ENCODE data around the gene CHN2.

Gene CHN2

DNA sequence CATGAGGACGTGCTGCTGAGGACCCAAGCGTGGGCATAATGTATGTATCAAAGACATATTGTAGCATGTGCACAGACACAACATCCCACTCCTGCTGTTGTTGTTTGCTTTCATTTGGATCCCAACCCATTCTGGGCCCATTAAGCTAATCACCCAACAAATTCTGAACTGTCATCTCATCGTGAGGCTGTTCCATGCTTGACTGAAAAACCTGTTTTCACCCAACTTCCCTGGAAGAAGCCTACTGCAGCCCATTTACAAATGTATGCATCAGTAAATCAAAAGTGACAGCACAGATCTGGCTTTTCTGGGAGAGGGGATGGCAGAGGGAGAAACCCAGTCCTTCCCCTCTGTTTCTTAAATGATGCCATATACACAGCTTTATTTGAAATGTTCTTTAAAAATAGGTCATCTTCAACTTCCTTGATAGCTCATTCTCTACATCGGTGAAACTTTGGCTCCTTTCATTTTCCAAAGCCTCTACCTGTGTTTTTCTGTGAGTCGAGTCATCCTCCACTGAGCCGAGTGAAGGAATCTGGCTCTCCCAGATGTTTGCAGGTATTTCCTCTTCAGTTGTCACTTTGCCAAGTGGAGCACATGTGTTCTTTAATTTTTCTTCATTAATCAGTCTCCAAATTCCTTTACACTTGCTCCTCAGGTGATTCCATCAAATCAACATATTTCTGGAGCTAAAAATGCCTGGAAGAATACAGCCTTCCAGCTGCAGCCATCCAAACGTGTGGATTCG, 151.8 kb downstream of the CHN2 start:
- Histone ChIP-seq H4K5ac (ENCODE audit: low read length) (no peak overlapping the region), H2BK15ac (replicated peaks; ENCODE audit: low read depth) (no peak overlapping the region), H3K23ac (ENCODE audit: low read length) (no peak overlapping the region), H3K18ac (ENCODE audit: low read length) (no peak overlapping the region), H2BK120ac (ENCODE audit: low read depth, low read length) (no peak overlapping the region), H3K4ac (ENCODE audit: low read depth, low read length) (no peak overlapping the region), H3K4me2 (ENCODE audit: low read length) (no peak overlapping the region), H3K56ac (ENCODE audit: low read length) (no peak overlapping the region), H3K79me1 (ENCODE audit: low read length) (no peaks in the 10 kb centered on the region), H3K27me3 (ENCODE audit: insufficient read depth, low read length, poor library complexity) (no peaks in the 10 kb centered on the region), H2BK5ac (ENCODE audit: low read length) (no peak overlapping the region), H2AK5ac (ENCODE audit: low read length) (no peak overlapping the region), H3K36me3 (ENCODE audit: control insufficient read depth, insufficient read depth, low read length) (no peaks in the 10 kb centered on the region), H4K8ac (ENCODE audit: low read depth, low read length) (no peak overlapping the region), H3K4me3 (ENCODE audit: low read length) (no peak overlapping the region), H3K27ac (ENCODE audit: low read depth, low read length) (no peak overlapping the region), H3K4me1 (ENCODE audit: control insufficient read depth, low read depth, low read length) (no peaks in the 10 kb centered on the region), H3K9ac (ENCODE audit: low read length) (no peak overlapping the region), H3K79me2 (ENCODE audit: control insufficient read depth, insufficient read depth, low read length) (no peaks in the 10 kb centered on the region)
- no peak for DNase-seq
- no CpG with 5 or more reads among the region's 8 CpGs for WGBS (ENCODE audit: extremely low coverage, insufficient coverage, low lambda C conversion rate)

GRCh38 chr7:29349362-29349761, 154.8 kb downstream of the CHN2 start:
- no peak overlapping the region for H3K56ac ChIP-seq (ENCODE audit: low read length)
- H3K27ac ChIP-seq (ENCODE audit: low read depth, low read length) = no peak overlapping the region
- H3K27me3 ChIP-seq (ENCODE audit: insufficient read depth, low read length, poor library complexity) = no peaks in the 10 kb centered on the region
- no peaks in the 10 kb centered on the region for H3K36me3 ChIP-seq (ENCODE audit: control insufficient read depth, insufficient read depth, low read length)
- no peak overlapping the region for H2BK15ac ChIP-seq (replicated peaks; ENCODE audit: low read depth)
- no peak overlapping the region for H2BK5ac ChIP-seq (ENCODE audit: low read length)
- no peak overlapping the region for H2AK5ac ChIP-seq (ENCODE audit: low read length)
- no peak overlapping the region for H2BK120ac ChIP-seq (ENCODE audit: low read depth, low read length)
- H3K79me2 ChIP-seq (ENCODE audit: control insufficient read depth, insufficient read depth, low read length) = no peaks in the 10 kb centered on the region
- no CpG with 5 or more reads among the region's 4 CpGs for WGBS (ENCODE audit: extremely low coverage, insufficient coverage, low lambda C conversion rate)
- H3K4me2 ChIP-seq (ENCODE audit: low read length) = no peak overlapping the region
- H3K9ac ChIP-seq (ENCODE audit: low read length) = no peak overlapping the region
- no peak for DNase-seq
- H3K4me3 ChIP-seq (ENCODE audit: low read length) = no peak overlapping the region
- H3K4ac ChIP-seq (ENCODE audit: low read depth, low read length) = no peak overlapping the region
- no peaks in the 10 kb centered on the region for H3K4me1 ChIP-seq (ENCODE audit: control insufficient read depth, low read depth, low read length)
- H3K79me1 ChIP-seq (ENCODE audit: low read length) = no peaks in the 10 kb centered on the region
- H3K18ac ChIP-seq (ENCODE audit: low read length) = no peak overlapping the region
- H4K8ac ChIP-seq (ENCODE audit: low read depth, low read length) = no peak overlapping the region
- H3K23ac ChIP-seq (ENCODE audit: low read length) = no peak overlapping the region
- H4K5ac ChIP-seq (ENCODE audit: low read length) = no peak overlapping the region

GRCh38 chr7:29350351-29350750, 155.8 kb downstream of the CHN2 start:
- Histone ChIP-seq H3K36me3 (ENCODE audit: control insufficient read depth, insufficient read depth, low read length) (no peaks in the 10 kb centered on the region), H3K9ac (ENCODE audit: low read length) (no peak overlapping the region), H2AK5ac (ENCODE audit: low read length) (no peak overlapping the region), H3K27ac (ENCODE audit: low read depth, low read length) (no peak overlapping the region), H2BK120ac (ENCODE audit: low read depth, low read length) (no peak overlapping the region), H3K18ac (ENCODE audit: low read length) (no peak overlapping the region), H3K56ac (ENCODE audit: low read length) (no peak overlapping the region), H3K23ac (ENCODE audit: low read length) (no peak overlapping the region), H3K4me1 (ENCODE audit: control insufficient read depth, low read depth, low read length) (no peaks in the 10 kb centered on the region), H3K4ac (ENCODE audit: low read depth, low read length) (no peak overlapping the region), H3K4me3 (ENCODE audit: low read length) (no peak overlapping the region), H3K79me2 (ENCODE audit: control insufficient read depth, insufficient read depth, low read length) (no peaks in the 10 kb centered on the region), H3K79me1 (ENCODE audit: low read length) (no peaks in the 10 kb centered on the region), H2BK15ac (replicated peaks; ENCODE audit: low read depth) (no peak overlapping the region), H3K4me2 (ENCODE audit: low read length) (no peak overlapping the region), H4K5ac (ENCODE audit: low read length) (no peak overlapping the region), H4K8ac (ENCODE audit: low read depth, low read length) (peak overlapping the region; percentile 42), H3K27me3 (ENCODE audit: insufficient read depth, low read length, poor library complexity) (no peaks in the 10 kb centered on the region), H2BK5ac (ENCODE audit: low read length) (no peak overlapping the region)
- no CpG with 5 or more reads among the region's 3 CpGs for WGBS (ENCODE audit: extremely low coverage, insufficient coverage, low lambda C conversion rate)
- DNase-seq = no peak

DNA sequence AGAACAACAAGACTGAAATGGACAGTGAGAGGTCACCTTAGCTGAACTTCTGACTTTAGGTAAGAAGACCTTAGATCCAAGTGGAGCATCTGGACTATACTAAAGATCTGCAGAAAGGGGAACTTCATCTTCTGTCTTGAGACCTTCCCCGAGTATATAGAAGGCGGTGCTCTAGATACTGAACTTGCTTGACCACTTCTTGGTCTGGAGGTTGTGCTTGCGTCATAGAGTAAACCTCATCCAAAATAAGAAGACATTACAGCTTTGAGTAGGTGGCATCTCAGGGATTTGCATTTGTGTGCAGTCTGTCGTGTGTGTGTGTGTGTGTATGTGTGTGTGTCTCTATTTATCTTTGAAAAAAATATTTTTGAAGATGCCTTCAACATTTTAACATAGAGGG, 157.5 kb downstream of the CHN2 start:
- Histone ChIP-seq H3K27me3 (ENCODE audit: insufficient read depth, low read length, poor library complexity) (no peaks in the 10 kb centered on the region), H2BK120ac (ENCODE audit: low read depth, low read length) (no peak overlapping the region), H3K79me2 (ENCODE audit: control insufficient read depth, insufficient read depth, low read length) (no peaks in the 10 kb centered on the region), H4K5ac (ENCODE audit: low read length) (no peak overlapping the region), H3K36me3 (ENCODE audit: control insufficient read depth, insufficient read depth, low read length) (no peaks in the 10 kb centered on the region), H3K56ac (ENCODE audit: low read length) (no peak overlapping the region), H3K4ac (ENCODE audit: low read depth, low read length) (no peak overlapping the region), H2BK15ac (replicated peaks; ENCODE audit: low read depth) (no peak overlapping the region), H3K9ac (ENCODE audit: low read length) (no peak overlapping the region), H3K18ac (ENCODE audit: low read length) (no peak overlapping the region), H2AK5ac (ENCODE audit: low read length) (no peak overlapping the region), H2BK5ac (ENCODE audit: low read length) (no peak overlapping the region), H3K4me3 (ENCODE audit: low read length) (no peak overlapping the region), H3K4me1 (ENCODE audit: control insufficient read depth, low read depth, low read length) (no peaks in the 10 kb centered on the region), H3K4me2 (ENCODE audit: low read length) (no peak overlapping the region), H3K27ac (ENCODE audit: low read depth, low read length) (no peak overlapping the region), H3K23ac (ENCODE audit: low read length) (no peak overlapping the region), H3K79me1 (ENCODE audit: low read length) (no peaks in the 10 kb centered on the region), H4K8ac (ENCODE audit: low read depth, low read length) (no peak overlapping the region)
- DNase-seq = no peak
- WGBS (ENCODE audit: extremely low coverage, insufficient coverage, low lambda C conversion rate) = no CpG with 5 or more reads among the region's 4 CpGs

- Histone ChIP-seq H3K79me1 (ENCODE audit: low read length) (no peaks in the 10 kb centered on the region), H3K9ac (ENCODE audit: low read length) (no peak overlapping the region), H4K8ac (ENCODE audit: low read depth, low read length) (no peak overlapping the region), H3K79me2 (ENCODE audit: control insufficient read depth, insufficient read depth, low read length) (no peaks in the 10 kb centered on the region), H3K27ac (ENCODE audit: low read depth, low read length) (no peak overlapping the region), H2BK5ac (ENCODE audit: low read length) (no peak overlapping the region), H3K4ac (ENCODE audit: low read depth, low read length) (no peak overlapping the region), H3K27me3 (ENCODE audit: insufficient read depth, low read length, poor library complexity) (no peaks in the 10 kb centered on the region), H3K36me3 (ENCODE audit: control insufficient read depth, insufficient read depth, low read length) (no peaks in the 10 kb centered on the region), H3K18ac (ENCODE audit: low read length) (no peak overlapping the region), H2BK15ac (replicated peaks; ENCODE audit: low read depth) (no peak overlapping the region), H3K4me1 (ENCODE audit: control insufficient read depth, low read depth, low read length) (no peaks in the 10 kb centered on the region), H4K5ac (ENCODE audit: low read length) (no peak overlapping the region), H3K4me3 (ENCODE audit: low read length) (no peak overlapping the region), H3K4me2 (ENCODE audit: low read length) (no peak overlapping the region), H2BK120ac (ENCODE audit: low read depth, low read length) (no peak overlapping the region), H3K56ac (ENCODE audit: low read length) (no peak overlapping the region), H2AK5ac (ENCODE audit: low read length) (no peak overlapping the region), H3K23ac (ENCODE audit: low read length) (no peak overlapping the region)
- WGBS (ENCODE audit: extremely low coverage, insufficient coverage, low lambda C conversion rate) = no CpG with 5 or more reads among the region's 5 CpGs
- DNase-seq = no peak
Observed at GRCh38 chr7:29353810-29354209, 159.2 kb downstream of the CHN2 start.

DNA sequence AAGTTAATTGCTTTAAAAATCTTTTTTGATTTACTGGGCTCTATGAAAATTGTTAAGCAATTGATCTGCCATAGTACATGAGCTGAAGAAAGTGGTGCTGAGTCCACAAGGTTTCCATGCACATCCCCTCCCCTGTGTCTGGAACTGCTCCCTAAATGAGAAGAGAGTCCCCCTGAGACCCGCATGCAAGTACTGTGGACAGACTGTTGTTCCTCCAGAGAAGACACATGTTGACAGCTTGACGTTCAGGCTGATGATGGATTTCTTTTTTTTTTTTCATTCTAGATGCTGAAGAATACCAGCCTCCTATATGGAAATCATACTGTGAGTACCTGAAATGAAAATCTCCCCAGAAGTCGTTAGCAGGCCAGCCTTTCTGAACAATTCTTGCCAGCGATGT, 159.8 kb downstream of the CHN2 start:
- H2BK15ac ChIP-seq (replicated peaks; ENCODE audit: low read depth) = no peak overlapping the region
- no peak overlapping the region for H3K4ac ChIP-seq (ENCODE audit: low read depth, low read length)
- H2BK5ac ChIP-seq (ENCODE audit: low read length) = no peak overlapping the region
- DNase-seq = no peak
- no peaks in the 10 kb centered on the region for H3K4me1 ChIP-seq (ENCODE audit: control insufficient read depth, low read depth, low read length)
- H3K27me3 ChIP-seq (ENCODE audit: insufficient read depth, low read length, poor library complexity) = no peaks in the 10 kb centered on the region
- H4K5ac ChIP-seq (ENCODE audit: low read length) = no peak overlapping the region
- H2BK120ac ChIP-seq (ENCODE audit: low read depth, low read length) = no peak overlapping the region
- H3K79me2 ChIP-seq (ENCODE audit: control insufficient read depth, insufficient read depth, low read length) = no peaks in the 10 kb centered on the region
- H3K4me3 ChIP-seq (ENCODE audit: low read length) = no peak overlapping the region
- no peak overlapping the region for H3K9ac ChIP-seq (ENCODE audit: low read length)
- no peak overlapping the region for H4K8ac ChIP-seq (ENCODE audit: low read depth, low read length)
- H3K23ac ChIP-seq (ENCODE audit: low read length) = no peak overlapping the region
- H3K79me1 ChIP-seq (ENCODE audit: low read length) = no peaks in the 10 kb centered on the region
- H3K18ac ChIP-seq (ENCODE audit: low read length) = no peak overlapping the region
- H3K27ac ChIP-seq (ENCODE audit: low read depth, low read length) = no peak overlapping the region
- no peak overlapping the region for H3K4me2 ChIP-seq (ENCODE audit: low read length)
- no peak overlapping the region for H3K56ac ChIP-seq (ENCODE audit: low read length)
- no peak overlapping the region for H2AK5ac ChIP-seq (ENCODE audit: low read length)
- WGBS (ENCODE audit: extremely low coverage, insufficient coverage, low lambda C conversion rate) = no CpG with 5 or more reads among the region's 4 CpGs
- H3K36me3 ChIP-seq (ENCODE audit: control insufficient read depth, insufficient read depth, low read length) = no peaks in the 10 kb centered on the region

Measured in mesendoderm (in vitro differentiated cells).